CD14-positive monocyte (primary cell): ENCODE measurements around the gene MCC. TPM values are rescaled to one million over a fixed set of nuclear protein-coding genes. Genes with fewer than 3 reads are reported as not detected.

Source experiments
- DNase-seq, 3 donors: peaks; one replicate each; pipeline ENCODE4 v3.0.0-alpha.2; 2011 to 2022
- H2AFZ ChIP-seq: 2 replicates; pipeline ENCODE4 v1.6.0; 2012; ENCODE audit warnings: mild to moderate bottlenecking, low read depth, low read length, inconsistent platforms; ENCODE audit not compliant: insufficient read depth, poor library complexity, severe bottlenecking
- H3K27ac ChIP-seq, 2 donors: 1 replicate in 1 of 2; 2 replicates in 1 of 2; pipeline ENCODE4 v1.5.1; 2012 to 2013; ENCODE audit warnings: low read length in 2 of 2, control low read depth in 1 of 2, inconsistent platforms in 1 of 2, low read depth in 1 of 2, mild to moderate bottlenecking in 1 of 2
- H3K27me3 ChIP-seq, 2 donors: one replicate each; pipeline versions ENCODE4 v1.6.0 to v1.6.1; 2011 to 2013; ENCODE audit warnings: low read length in 2 of 2; ENCODE audit not compliant: control insufficient read depth in 2 of 2, insufficient read depth in 2 of 2
- H3K36me3 ChIP-seq, 2 donors: replicated peaks in 1 of 2; 1 replicate in 1 of 2; 2 replicates in 1 of 2; pipeline versions ENCODE4 v1.5.1 to v1.6.1; 2012 to 2013; ENCODE audit warnings: low read length in 2 of 2, control low read depth in 1 of 2, inconsistent platforms in 1 of 2, mild to moderate bottlenecking in 1 of 2; ENCODE audit not compliant: insufficient read depth in 2 of 2, control insufficient read depth in 1 of 2
- H3K4me1 ChIP-seq, 2 donors: 1 replicate in 1 of 2; 2 replicates in 1 of 2; pipeline versions ENCODE4 v1.5.1 to v1.6.1; 2012 to 2013; ENCODE audit warnings: low read length in 2 of 2, control low read depth in 1 of 2, inconsistent platforms in 1 of 2, mild to moderate bottlenecking in 1 of 2, moderate library complexity in 1 of 2; ENCODE audit not compliant: insufficient read depth in 2 of 2, control insufficient read depth in 1 of 2
- H3K4me2 ChIP-seq: replicated peaks from 2 replicates; pipeline ENCODE3; 2012; ENCODE audit warnings: low read length, moderate library complexity, mild to moderate bottlenecking; ENCODE audit not compliant: poor library complexity, severe bottlenecking; ENCODE audit errors: extremely low read depth
- H3K4me3 ChIP-seq, 3 experiments: fragments of 200-600 bp in 1 of 3; sonication (generic) in 1 of 3; replicated peaks in 1 of 3; 1 replicate in 2 of 3; 2 replicates in 1 of 3; pipeline ENCODE4 v1.5.1; 2011 to 2013; ENCODE audit warnings: low read length in 3 of 3, mild to moderate bottlenecking in 3 of 3, control low read depth in 2 of 3, low read depth in 2 of 3, inconsistent platforms in 1 of 3, moderate library complexity in 1 of 3
- H3K79me2 ChIP-seq: 2 replicates; pipeline ENCODE4 v1.6.0; 2012; ENCODE audit warnings: mild to moderate bottlenecking, control low read depth, inconsistent platforms, low read length, moderate library complexity; ENCODE audit not compliant: insufficient read depth
- H3K9ac ChIP-seq: 2 replicates; pipeline ENCODE4 v1.6.0; 2017; ENCODE audit warnings: low read length, mild to moderate bottlenecking; ENCODE audit not compliant: insufficient read depth, poor library complexity, severe bottlenecking
- H3K9me3 ChIP-seq, 2 donors: replicated peaks in 1 of 2; 1 replicate in 1 of 2; 2 replicates in 1 of 2; pipeline versions ENCODE4 v1.5.1 to v1.6.1; 2012 to 2013; ENCODE audit warnings: low read length in 2 of 2, control low read depth in 1 of 2; ENCODE audit not compliant: control insufficient read depth in 1 of 2, insufficient read depth in 1 of 2
- H4K20me1 ChIP-seq: 2 replicates; pipeline ENCODE4 v1.6.0; 2012; ENCODE audit warnings: mild to moderate bottlenecking, low read length, control low read depth, moderate library complexity; ENCODE audit not compliant: insufficient read depth
- H3K27ac Mint-ChIP-seq, 7 donors: one replicate each; pipeline ENCODE4 v1.8.0; 2020; ENCODE audit warnings: mild to moderate bottlenecking in 7 of 7, mixed read lengths in 7 of 7, moderate library complexity in 6 of 7, inconsistent platforms in 2 of 7
- H3K27me3 Mint-ChIP-seq, 3 donors: one replicate each; pipeline ENCODE4 v1.8.0; 2021 to 2022; ENCODE audit warnings: low read depth in 3 of 3, mild to moderate bottlenecking in 3 of 3, mixed read lengths in 3 of 3, moderate library complexity in 3 of 3, inconsistent platforms in 1 of 3
- H3K36me3 Mint-ChIP-seq, 2 donors: one replicate each; pipeline ENCODE4 v1.8.0; 2020; ENCODE audit warnings: mixed read lengths in 2 of 2, inconsistent platforms in 1 of 2, mild to moderate bottlenecking in 1 of 2
- H3K4me1 Mint-ChIP-seq: one replicate; pipeline ENCODE4 v1.8.0; 2020; ENCODE audit warnings: mild to moderate bottlenecking, mixed read lengths
- H3K4me3 Mint-ChIP-seq, 2 donors: one replicate each; pipeline ENCODE4 v1.8.0; 2020; ENCODE audit warnings: mild to moderate bottlenecking in 2 of 2, mixed read lengths in 2 of 2, moderate library complexity in 1 of 2
- H3K9me3 Mint-ChIP-seq, 7 donors: one replicate each; pipeline ENCODE4 v1.8.0; 2020 to 2022; ENCODE audit warnings: mixed read lengths in 7 of 7, mild to moderate bottlenecking in 6 of 7, moderate library complexity in 6 of 7, inconsistent platforms in 2 of 7
- WGBS: methylation state at CpG from one replicate; pipeline ENCODE4 v1.1.5; 2013; ENCODE audit warnings: missing lambda C conversion rate; ENCODE audit not compliant: insufficient coverage; 5-methylcytosine and 5-hydroxymethylcytosine counted together
- intact Hi-C, 2 donors: fragments of 100-400 bp; cut with micrococcal nuclease; formaldehyde crosslinking; loops; one replicate each; pipeline versions ENCODE4 v1.15.0 to v1.15.1; 2023
- polyA plus RNA-seq, 3 donors: library from polyadenylated mRNA; depleted of rRNA in 1 of 3; unstranded in 2 of 3; stranded (reverse) in 1 of 3; fragments of 300-500 nt in 2 of 3; fragments of >200 nt in 1 of 3; fragmentation: Illumina TruSeq in 2 of 3; gene quantifications; 1 replicate in 2 of 3; 2 replicates in 1 of 3; pipeline ENCODE4 v1.2.3, GENCODE V29; 2012 to 2021
- TF ChIP-seq, protein P1 (sequence below): fragments of 200-600 bp; IDR thresholded peaks from one replicate; pipeline ENCODE4 v1.8.0; 2022; ENCODE audit warnings: antibody characterized with exemption, mild to moderate bottlenecking

Gene MCC
- polyA plus RNA-seq, 3 donors, result 0.09 TPM; not detected in 2

DNA sequence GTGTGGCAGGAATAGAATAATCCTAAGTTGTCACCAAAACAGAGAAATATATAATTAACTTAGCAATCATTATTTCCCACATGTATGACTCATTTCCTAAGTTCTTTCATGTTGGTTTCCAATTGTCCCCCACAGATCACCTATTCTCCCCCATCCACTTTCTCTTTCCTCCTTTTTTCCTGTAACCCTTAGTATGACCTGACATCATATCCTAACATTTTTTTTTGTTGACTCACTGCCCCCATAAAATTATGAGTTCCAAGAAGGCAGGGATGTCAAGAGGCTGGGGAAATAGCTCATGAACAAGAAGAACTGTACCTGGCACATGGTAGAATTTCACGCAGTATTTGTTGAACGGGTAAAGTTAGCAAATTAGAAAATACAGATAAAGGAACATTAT, 324.9 kb downstream of the MCC start:
- Histone ChIP-seq H3K27ac (no peak overlapping the region), H3K4me1 (no peaks in the 10 kb centered on the region), H3K79me2 (no peaks in the 10 kb centered on the region), H3K9me3 (no peaks in the 10 kb centered on the region), H3K36me3 (no peaks in the 10 kb centered on the region), H2AFZ (no peak overlapping the region), H3K27me3 (peaks cover 0 to 4% of the 10 kb centered on the region in 2 donors), H3K4me3 (no peak overlapping the region), H3K4me2 (no peak overlapping the region), H4K20me1 (no peaks in the 10 kb centered on the region), H3K9ac (no peak overlapping the region)
- WGBS, result no CpG with 5 or more reads among the region's 2 CpGs
- H3K4me3 Mint-ChIP-seq, result no peak overlapping the region
- H3K27ac Mint-ChIP-seq, result no peak overlapping the region
- no peaks in the 10 kb centered on the region for H3K36me3 Mint-ChIP-seq
- peaks cover 2 to 16% (median 10%) of the 10 kb centered on the region in 3 donors for H3K27me3 Mint-ChIP-seq
- DNase-seq, result no peak
- no peaks in the 10 kb centered on the region for H3K4me1 Mint-ChIP-seq
- intact Hi-C loops, result no loop called here
- H3K9me3 Mint-ChIP-seq, result no peaks in the 10 kb centered on the region
- TF ChIP-seq, protein P1, sequence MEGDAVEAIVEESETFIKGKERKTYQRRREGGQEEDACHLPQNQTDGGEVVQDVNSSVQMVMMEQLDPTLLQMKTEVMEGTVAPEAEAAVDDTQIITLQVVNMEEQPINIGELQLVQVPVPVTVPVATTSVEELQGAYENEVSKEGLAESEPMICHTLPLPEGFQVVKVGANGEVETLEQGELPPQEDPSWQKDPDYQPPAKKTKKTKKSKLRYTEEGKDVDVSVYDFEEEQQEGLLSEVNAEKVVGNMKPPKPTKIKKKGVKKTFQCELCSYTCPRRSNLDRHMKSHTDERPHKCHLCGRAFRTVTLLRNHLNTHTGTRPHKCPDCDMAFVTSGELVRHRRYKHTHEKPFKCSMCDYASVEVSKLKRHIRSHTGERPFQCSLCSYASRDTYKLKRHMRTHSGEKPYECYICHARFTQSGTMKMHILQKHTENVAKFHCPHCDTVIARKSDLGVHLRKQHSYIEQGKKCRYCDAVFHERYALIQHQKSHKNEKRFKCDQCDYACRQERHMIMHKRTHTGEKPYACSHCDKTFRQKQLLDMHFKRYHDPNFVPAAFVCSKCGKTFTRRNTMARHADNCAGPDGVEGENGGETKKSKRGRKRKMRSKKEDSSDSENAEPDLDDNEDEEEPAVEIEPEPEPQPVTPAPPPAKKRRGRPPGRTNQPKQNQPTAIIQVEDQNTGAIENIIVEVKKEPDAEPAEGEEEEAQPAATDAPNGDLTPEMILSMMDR, result no peak

DNA sequence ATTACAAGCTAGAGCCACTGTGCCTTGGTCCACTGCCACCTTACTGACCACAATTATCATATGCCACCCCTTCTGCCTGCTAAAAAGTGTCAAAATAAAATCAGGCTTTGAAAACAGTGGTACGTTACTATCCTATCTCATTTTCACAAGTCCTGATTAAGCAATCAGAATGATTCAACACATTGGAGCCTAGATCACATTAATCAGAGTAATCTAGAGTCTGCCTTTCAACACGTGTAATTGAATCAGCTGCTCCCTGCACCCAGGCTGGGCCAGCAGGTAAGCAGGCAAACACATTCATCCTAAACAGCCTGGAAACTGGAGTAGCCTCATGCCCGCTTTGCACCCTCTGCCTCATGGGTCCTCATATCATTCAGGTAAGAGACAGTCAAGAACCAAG, 325.5 kb downstream of the MCC start:
- H3K4me2 ChIP-seq, result no peak overlapping the region
- 50% methylated on average over 2 of the region's 3 CpGs for WGBS
- TF ChIP-seq, protein P1, result no peak

More for the DNA sequence above, 325.5 kb downstream of the MCC start:
- no peak for DNase-seq
- Histone ChIP-seq H3K27ac (no peak overlapping the region), H3K9ac (no peak overlapping the region), H3K4me1 (no peaks in the 10 kb centered on the region), H3K36me3 (no peaks in the 10 kb centered on the region), H3K79me2 (no peaks in the 10 kb centered on the region), H3K27me3 (peaks cover 0 to under 1% of the 10 kb centered on the region in 2 donors), H4K20me1 (no peaks in the 10 kb centered on the region), H3K4me3 (no peak overlapping the region), H2AFZ (no peak overlapping the region), H3K9me3 (no peaks in the 10 kb centered on the region)
- Mint-ChIP-seq H3K9me3 (no peaks in the 10 kb centered on the region), H3K36me3 (no peaks in the 10 kb centered on the region), H3K4me1 (no peaks in the 10 kb centered on the region), H3K4me3 (no peak overlapping the region), H3K27me3 (peaks cover 3 to 16% (median 10%) of the 10 kb centered on the region in 3 donors), H3K27ac (no peak overlapping the region)
- intact Hi-C loops, result no loop called here
